OCI-LY1 (cell line): ENCODE measurements around the gene CCDC138.

Source experiments
- H2AFZ ChIP-seq: fragments of 200-600 bp; sonication (generic), shearing (Covaris generic); 2 replicates; pipeline ENCODE4 v1.6.0; 2014; ENCODE audit warnings: antibody characterized with exemption, mild to moderate bottlenecking, low read length
- H3F3A ChIP-seq: fragments of 200-600 bp; sonication (generic), shearing (Covaris generic); 2 replicates; pipeline ENCODE4 v1.6.0; 2014; ENCODE audit warnings: mild to moderate bottlenecking, antibody characterized with exemption, low read length, moderate library complexity; ENCODE audit not compliant: insufficient read depth
- H3K27ac ChIP-seq: fragments of 200-600 bp; sonication (generic); 2 replicates; pipeline ENCODE4 v1.5.1; 2014; ENCODE audit warnings: low read length, mixed run types, mild to moderate bottlenecking, low read depth; ENCODE audit not compliant: poor library complexity, severe bottlenecking
- H3K27me3 ChIP-seq: fragments of 200-600 bp; sonication (generic); 2 replicates; pipeline ENCODE4 v1.6.0; 2014; ENCODE audit warnings: antibody characterized with exemption, mild to moderate bottlenecking, low read length, moderate library complexity; ENCODE audit not compliant: insufficient read depth
- H3K36me3 ChIP-seq: fragments of 200-600 bp; sonication (generic); 2 replicates; pipeline ENCODE4 v1.6.1; 2014; ENCODE audit warnings: mild to moderate bottlenecking, antibody characterized with exemption, low read length, moderate library complexity, mixed read lengths; ENCODE audit not compliant: insufficient read depth
- H3K4me1 ChIP-seq: fragments of 200-600 bp; sonication (generic); 2 replicates; pipeline ENCODE4 v1.5.1; 2014; ENCODE audit warnings: mild to moderate bottlenecking, low read length, moderate library complexity; ENCODE audit not compliant: insufficient read depth, severe bottlenecking
- H3K4me2 ChIP-seq: fragments of 200-600 bp; sonication (generic), shearing (Covaris generic); 2 replicates; pipeline ENCODE4 v1.6.1; 2014; ENCODE audit warnings: low read length
- H3K4me3 ChIP-seq: fragments of 200-600 bp; sonication (generic); 2 replicates; pipeline ENCODE4 v1.5.1; 2014; ENCODE audit warnings: low read length, low read depth, mild to moderate bottlenecking, mixed read lengths; ENCODE audit not compliant: poor library complexity, severe bottlenecking
- H3K79me2 ChIP-seq: fragments of 200-600 bp; shearing (Covaris generic); 2 replicates; pipeline ENCODE4 v1.6.1; 2016; ENCODE audit warnings: mixed run types, low read length, mixed read lengths; ENCODE audit not compliant: insufficient read depth
- H3K9ac ChIP-seq: fragments of 200-600 bp; sonication (generic), shearing (Covaris generic); 2 replicates; pipeline ENCODE4 v1.6.1; 2014; ENCODE audit warnings: mild to moderate bottlenecking, low read length, mixed read lengths
- H3K9me2 ChIP-seq: fragments of 200-600 bp; sonication (generic), shearing (Covaris generic); 2 replicates; pipeline ENCODE4 v1.6.1; 2014; ENCODE audit warnings: low read depth, mild to moderate bottlenecking, low read length, mixed read lengths
- H3K9me3 ChIP-seq: fragments of 200-600 bp; shearing (Covaris generic); 2 replicates; pipeline ENCODE4 v1.6.1; 2014; ENCODE audit warnings: low read length, mixed read lengths
- H4K20me1 ChIP-seq: fragments of 200-600 bp; sonication (generic), shearing (Covaris generic); 2 replicates; pipeline ENCODE4 v1.6.0; 2016; ENCODE audit warnings: mild to moderate bottlenecking, low read length; ENCODE audit not compliant: insufficient read depth
- EZH2 ChIP-seq: fragments of 200-600 bp; sonication (generic), shearing (Covaris generic); IDR thresholded peaks from 2 replicates; pipeline ENCODE4 v1.8.0; 2017; ENCODE audit warnings: borderline replicate concordance, mixed run types, mild to moderate bottlenecking, antibody characterized with exemption, low read length, moderate library complexity, mixed read lengths
- TF ChIP-seq, protein P1 (sequence below): fragments of 200-600 bp; sonication (generic), shearing (Covaris generic); IDR thresholded peaks from 2 replicates; pipeline ENCODE4 v1.5.1; 2017; ENCODE audit warnings: mild to moderate bottlenecking, antibody characterized with exemption, low read length, moderate library complexity, mixed read lengths

Gene CCDC138

DNA sequence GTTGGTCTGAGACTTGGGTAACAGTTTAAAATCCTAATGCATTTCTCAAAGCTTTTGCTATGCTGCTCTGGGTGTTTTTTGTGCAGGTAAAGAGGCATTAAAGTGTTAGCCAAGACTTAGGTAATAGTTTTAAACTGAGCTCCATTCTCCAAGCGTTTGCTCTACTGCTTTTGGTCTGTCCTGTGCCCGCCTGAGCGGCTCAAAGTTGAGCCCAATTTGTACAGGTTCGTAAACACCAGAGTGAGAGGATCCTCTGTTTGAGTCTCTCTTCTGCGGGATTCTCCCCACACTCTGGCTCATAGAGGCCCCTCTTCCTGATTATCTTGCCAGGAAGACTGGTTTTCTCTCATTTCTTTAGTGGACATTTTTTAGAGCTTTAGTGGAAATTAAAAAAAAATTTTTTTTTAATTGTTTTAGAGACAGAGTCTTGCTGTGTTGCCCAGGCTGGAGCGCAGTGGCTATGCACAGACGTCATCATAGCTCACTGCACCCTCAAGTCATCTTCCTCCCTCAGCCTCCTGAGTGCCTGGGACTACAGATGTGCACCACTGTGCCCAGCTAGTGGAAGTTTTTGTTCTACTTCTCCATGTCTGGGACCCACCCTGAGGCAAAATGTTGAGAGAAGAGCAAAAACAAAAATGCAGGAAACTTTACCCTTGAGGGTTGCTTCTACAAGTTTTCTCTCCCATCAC, 16.6 kb downstream of the CCDC138 start:
- no peaks in the 10 kb centered on the region for H3K9me2 ChIP-seq
- no peaks in the 10 kb centered on the region for H3K9me3 ChIP-seq
- no peak overlapping the region for H3K4me3 ChIP-seq
- H3K9ac ChIP-seq = no peak overlapping the region
- no peaks in the 10 kb centered on the region for H3K4me1 ChIP-seq
- 0 out of 2 replicates have a peak, but pooled peaks cover 4% of the 10 kb centered on the region for H3F3A ChIP-seq
- H3K79me2 ChIP-seq = no peaks in the 10 kb centered on the region
- H2AFZ ChIP-seq = no peak overlapping the region
- H3K4me2 ChIP-seq = no peak overlapping the region
- TF ChIP-seq, protein P1, sequence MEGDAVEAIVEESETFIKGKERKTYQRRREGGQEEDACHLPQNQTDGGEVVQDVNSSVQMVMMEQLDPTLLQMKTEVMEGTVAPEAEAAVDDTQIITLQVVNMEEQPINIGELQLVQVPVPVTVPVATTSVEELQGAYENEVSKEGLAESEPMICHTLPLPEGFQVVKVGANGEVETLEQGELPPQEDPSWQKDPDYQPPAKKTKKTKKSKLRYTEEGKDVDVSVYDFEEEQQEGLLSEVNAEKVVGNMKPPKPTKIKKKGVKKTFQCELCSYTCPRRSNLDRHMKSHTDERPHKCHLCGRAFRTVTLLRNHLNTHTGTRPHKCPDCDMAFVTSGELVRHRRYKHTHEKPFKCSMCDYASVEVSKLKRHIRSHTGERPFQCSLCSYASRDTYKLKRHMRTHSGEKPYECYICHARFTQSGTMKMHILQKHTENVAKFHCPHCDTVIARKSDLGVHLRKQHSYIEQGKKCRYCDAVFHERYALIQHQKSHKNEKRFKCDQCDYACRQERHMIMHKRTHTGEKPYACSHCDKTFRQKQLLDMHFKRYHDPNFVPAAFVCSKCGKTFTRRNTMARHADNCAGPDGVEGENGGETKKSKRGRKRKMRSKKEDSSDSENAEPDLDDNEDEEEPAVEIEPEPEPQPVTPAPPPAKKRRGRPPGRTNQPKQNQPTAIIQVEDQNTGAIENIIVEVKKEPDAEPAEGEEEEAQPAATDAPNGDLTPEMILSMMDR = no peak
- no peak for TF ChIP-seq EZH2
- H3K27ac ChIP-seq = no peak overlapping the region
- H3K36me3 ChIP-seq = peaks cover 73% of the 10 kb centered on the region
- H4K20me1 ChIP-seq = no peaks in the 10 kb centered on the region
- no peaks in the 10 kb centered on the region for H3K27me3 ChIP-seq

DNA sequence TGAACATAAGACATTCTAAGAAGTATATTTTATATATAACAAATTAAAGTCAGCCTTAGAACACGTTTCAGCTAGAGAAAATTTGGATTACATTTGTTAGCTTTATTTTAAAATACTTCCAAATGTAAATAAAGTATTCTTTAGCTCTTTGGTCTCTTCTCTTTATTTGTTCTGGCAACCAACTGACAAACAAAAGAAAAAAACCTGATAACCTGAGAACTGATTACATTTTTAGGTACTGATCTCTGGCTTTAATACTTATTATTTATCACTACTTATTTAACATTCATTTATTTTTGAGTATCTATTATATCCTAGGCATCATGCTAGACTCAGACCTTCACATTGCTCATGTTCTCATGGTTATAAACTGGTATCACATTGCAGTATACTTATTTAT, 18.5 kb downstream of the CCDC138 start:
- no peak overlapping the region for H3K27ac ChIP-seq
- peaks cover 10% of the 10 kb centered on the region for H3K79me2 ChIP-seq
- H3K4me1 ChIP-seq = no peaks in the 10 kb centered on the region
- no peak overlapping the region for H2AFZ ChIP-seq
- H4K20me1 ChIP-seq = no peaks in the 10 kb centered on the region
- no peaks in the 10 kb centered on the region for H3K27me3 ChIP-seq
- peaks cover 10% of the 10 kb centered on the region; the same call in 1 of the 2 replicates for H3K9me3 ChIP-seq
- no peak overlapping the region for H3K4me2 ChIP-seq
- no peaks in the 10 kb centered on the region for H3K9me2 ChIP-seq
- TF ChIP-seq, protein P1 = no peak
- TF ChIP-seq EZH2 = no peak
- H3K9ac ChIP-seq = no peak overlapping the region
- peaks cover 74% of the 10 kb centered on the region for H3K36me3 ChIP-seq
- no peak overlapping the region for H3K4me3 ChIP-seq
- 0 out of 2 replicates have a peak, but pooled peaks cover 4% of the 10 kb centered on the region for H3F3A ChIP-seq

DNA sequence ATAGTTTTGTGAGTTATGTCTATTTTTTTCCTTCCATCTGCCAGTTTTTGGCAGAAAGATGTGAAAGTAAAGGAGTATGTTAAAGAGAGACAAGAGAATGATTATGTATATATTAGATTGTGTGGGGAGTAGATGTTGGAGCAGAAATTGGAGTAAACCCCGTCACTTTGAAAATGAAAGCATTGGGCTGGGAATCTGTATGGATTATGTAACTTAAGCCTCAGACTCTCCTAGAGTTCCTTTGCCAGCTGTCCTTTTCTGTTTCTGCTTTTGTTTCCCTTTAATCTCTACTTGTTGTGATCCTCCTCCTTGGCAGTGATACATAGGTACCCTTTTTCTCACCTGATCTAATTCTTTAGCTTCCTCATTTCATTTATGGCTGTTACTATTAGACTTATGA, 19.2 kb downstream of the CCDC138 start:
- Histone ChIP-seq H4K20me1 (no peaks in the 10 kb centered on the region), H3K9me3 (peaks cover 13% of the 10 kb centered on the region; the same call in 1 of the 2 replicates), H3K9me2 (no peaks in the 10 kb centered on the region), H3K9ac (no peak overlapping the region), H3K79me2 (peaks cover 17% of the 10 kb centered on the region), H3K27me3 (no peaks in the 10 kb centered on the region), H3F3A (0 out of 2 replicates have a peak, but pooled peaks cover 4% of the 10 kb centered on the region), H3K4me1 (no peaks in the 10 kb centered on the region), H3K4me3 (no peak overlapping the region), H2AFZ (no peak overlapping the region), H3K4me2 (no peak overlapping the region), H3K27ac (no peak overlapping the region), H3K36me3 (peaks cover 78% of the 10 kb centered on the region)
- TF ChIP-seq, protein P1 = no peak
- no peak for TF ChIP-seq EZH2
